OCI-LY1 (cell line): ENCODE measurements around the gene PIAS2.

ENCODE experiments used
- H2AFZ ChIP-seq: fragments of 200-600 bp; sonication (generic), shearing (Covaris generic); 2 replicates; pipeline ENCODE4 v1.6.0; 2014; ENCODE audit warnings: antibody characterized with exemption, mild to moderate bottlenecking, low read length
- H3F3A ChIP-seq: fragments of 200-600 bp; sonication (generic), shearing (Covaris generic); 2 replicates; pipeline ENCODE4 v1.6.0; 2014; ENCODE audit warnings: mild to moderate bottlenecking, antibody characterized with exemption, low read length, moderate library complexity; ENCODE audit not compliant: insufficient read depth
- H3K27ac ChIP-seq: fragments of 200-600 bp; sonication (generic); 2 replicates; pipeline ENCODE4 v1.5.1; 2014; ENCODE audit warnings: low read length, mixed run types, mild to moderate bottlenecking, low read depth; ENCODE audit not compliant: poor library complexity, severe bottlenecking
- H3K27me3 ChIP-seq: fragments of 200-600 bp; sonication (generic); 2 replicates; pipeline ENCODE4 v1.6.0; 2014; ENCODE audit warnings: antibody characterized with exemption, mild to moderate bottlenecking, low read length, moderate library complexity; ENCODE audit not compliant: insufficient read depth
- H3K36me3 ChIP-seq: fragments of 200-600 bp; sonication (generic); 2 replicates; pipeline ENCODE4 v1.6.1; 2014; ENCODE audit warnings: mild to moderate bottlenecking, antibody characterized with exemption, low read length, moderate library complexity, mixed read lengths; ENCODE audit not compliant: insufficient read depth
- H3K4me1 ChIP-seq: fragments of 200-600 bp; sonication (generic); 2 replicates; pipeline ENCODE4 v1.5.1; 2014; ENCODE audit warnings: mild to moderate bottlenecking, low read length, moderate library complexity; ENCODE audit not compliant: insufficient read depth, severe bottlenecking
- H3K4me2 ChIP-seq: fragments of 200-600 bp; sonication (generic), shearing (Covaris generic); 2 replicates; pipeline ENCODE4 v1.6.1; 2014; ENCODE audit warnings: low read length
- H3K4me3 ChIP-seq: fragments of 200-600 bp; sonication (generic); 2 replicates; pipeline ENCODE4 v1.5.1; 2014; ENCODE audit warnings: low read length, low read depth, mild to moderate bottlenecking, mixed read lengths; ENCODE audit not compliant: poor library complexity, severe bottlenecking
- H3K79me2 ChIP-seq: fragments of 200-600 bp; shearing (Covaris generic); 2 replicates; pipeline ENCODE4 v1.6.1; 2016; ENCODE audit warnings: mixed run types, low read length, mixed read lengths; ENCODE audit not compliant: insufficient read depth
- H3K9ac ChIP-seq: fragments of 200-600 bp; sonication (generic), shearing (Covaris generic); 2 replicates; pipeline ENCODE4 v1.6.1; 2014; ENCODE audit warnings: mild to moderate bottlenecking, low read length, mixed read lengths
- H3K9me2 ChIP-seq: fragments of 200-600 bp; sonication (generic), shearing (Covaris generic); 2 replicates; pipeline ENCODE4 v1.6.1; 2014; ENCODE audit warnings: low read depth, mild to moderate bottlenecking, low read length, mixed read lengths
- H3K9me3 ChIP-seq: fragments of 200-600 bp; shearing (Covaris generic); 2 replicates; pipeline ENCODE4 v1.6.1; 2014; ENCODE audit warnings: low read length, mixed read lengths
- H4K20me1 ChIP-seq: fragments of 200-600 bp; sonication (generic), shearing (Covaris generic); 2 replicates; pipeline ENCODE4 v1.6.0; 2016; ENCODE audit warnings: mild to moderate bottlenecking, low read length; ENCODE audit not compliant: insufficient read depth
- EZH2 ChIP-seq: fragments of 200-600 bp; sonication (generic), shearing (Covaris generic); IDR thresholded peaks from 2 replicates; pipeline ENCODE4 v1.8.0; 2017; ENCODE audit warnings: borderline replicate concordance, mixed run types, mild to moderate bottlenecking, antibody characterized with exemption, low read length, moderate library complexity, mixed read lengths
- TF ChIP-seq, protein P1 (sequence below): fragments of 200-600 bp; sonication (generic), shearing (Covaris generic); IDR thresholded peaks from 2 replicates; pipeline ENCODE4 v1.5.1; 2017; ENCODE audit warnings: mild to moderate bottlenecking, antibody characterized with exemption, low read length, moderate library complexity, mixed read lengths

PIAS2 gene

DNA sequence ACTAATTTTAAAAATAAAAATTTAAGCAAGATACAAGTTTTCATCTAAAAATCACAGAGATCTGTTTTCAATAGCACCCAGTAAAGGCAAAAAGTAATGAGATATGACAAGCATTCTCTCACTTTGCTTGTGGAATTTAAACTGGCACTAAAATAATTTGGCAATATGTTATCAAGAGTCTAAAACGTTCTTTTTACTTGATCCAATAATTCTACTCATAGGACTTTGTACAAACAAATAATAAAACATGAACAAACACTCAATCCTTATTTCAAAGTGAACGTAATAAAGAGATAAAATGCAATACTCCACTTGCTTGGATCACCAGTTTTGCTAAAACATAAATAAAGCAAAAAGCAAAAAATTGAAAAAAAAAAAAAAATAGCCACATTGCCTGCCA, 30.4 kb downstream of the PIAS2 start:
- H3K9me3 ChIP-seq, result peaks cover 21% of the 10 kb centered on the region
- peaks cover 44% of the 10 kb centered on the region for H3K36me3 ChIP-seq
- no peaks in the 10 kb centered on the region for H3K4me1 ChIP-seq
- H3K4me2 ChIP-seq, result no peak overlapping the region
- H3K9ac ChIP-seq, result no peak overlapping the region
- no peaks in the 10 kb centered on the region for H4K20me1 ChIP-seq
- TF ChIP-seq EZH2, result no peak
- TF ChIP-seq, protein P1, sequence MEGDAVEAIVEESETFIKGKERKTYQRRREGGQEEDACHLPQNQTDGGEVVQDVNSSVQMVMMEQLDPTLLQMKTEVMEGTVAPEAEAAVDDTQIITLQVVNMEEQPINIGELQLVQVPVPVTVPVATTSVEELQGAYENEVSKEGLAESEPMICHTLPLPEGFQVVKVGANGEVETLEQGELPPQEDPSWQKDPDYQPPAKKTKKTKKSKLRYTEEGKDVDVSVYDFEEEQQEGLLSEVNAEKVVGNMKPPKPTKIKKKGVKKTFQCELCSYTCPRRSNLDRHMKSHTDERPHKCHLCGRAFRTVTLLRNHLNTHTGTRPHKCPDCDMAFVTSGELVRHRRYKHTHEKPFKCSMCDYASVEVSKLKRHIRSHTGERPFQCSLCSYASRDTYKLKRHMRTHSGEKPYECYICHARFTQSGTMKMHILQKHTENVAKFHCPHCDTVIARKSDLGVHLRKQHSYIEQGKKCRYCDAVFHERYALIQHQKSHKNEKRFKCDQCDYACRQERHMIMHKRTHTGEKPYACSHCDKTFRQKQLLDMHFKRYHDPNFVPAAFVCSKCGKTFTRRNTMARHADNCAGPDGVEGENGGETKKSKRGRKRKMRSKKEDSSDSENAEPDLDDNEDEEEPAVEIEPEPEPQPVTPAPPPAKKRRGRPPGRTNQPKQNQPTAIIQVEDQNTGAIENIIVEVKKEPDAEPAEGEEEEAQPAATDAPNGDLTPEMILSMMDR, result no peak
- no peaks in the 10 kb centered on the region for H3F3A ChIP-seq
- no peak overlapping the region for H3K4me3 ChIP-seq
- H2AFZ ChIP-seq, result no peak overlapping the region
- H3K79me2 ChIP-seq, result peaks cover 83% of the 10 kb centered on the region
- H3K27ac ChIP-seq, result no peak overlapping the region
- H3K27me3 ChIP-seq, result no peaks in the 10 kb centered on the region
- H3K9me2 ChIP-seq, result no peaks in the 10 kb centered on the region

DNA sequence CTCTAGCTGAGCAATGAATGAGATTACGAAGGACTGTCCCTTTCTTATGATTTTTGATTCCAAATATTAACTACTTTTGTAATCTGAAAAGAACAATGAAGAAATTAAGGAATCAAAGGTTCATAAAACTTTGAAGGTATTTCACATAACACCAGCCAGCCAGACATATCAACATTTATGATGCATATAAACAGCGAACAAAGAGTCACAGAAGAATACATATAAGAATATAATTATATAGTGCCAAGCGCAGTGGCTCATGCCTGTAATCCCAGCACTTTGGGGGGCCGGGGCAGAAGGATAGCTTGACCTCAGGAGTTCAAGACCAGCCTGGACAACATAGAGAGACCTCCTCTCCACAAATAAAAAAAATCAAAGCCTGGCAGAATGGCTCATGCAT, 34.1 kb downstream of the PIAS2 start:
- peaks cover 74% of the 10 kb centered on the region for H3K79me2 ChIP-seq
- H3K4me2 ChIP-seq, result no peak overlapping the region
- no peaks in the 10 kb centered on the region for H3K4me1 ChIP-seq
- no peak overlapping the region for H2AFZ ChIP-seq
- no peak overlapping the region for H3K9ac ChIP-seq
- H3K4me3 ChIP-seq, result no peak overlapping the region
- H3K36me3 ChIP-seq, result peaks cover 41% of the 10 kb centered on the region
- no peaks in the 10 kb centered on the region for H3K9me2 ChIP-seq
- no peaks in the 10 kb centered on the region for H4K20me1 ChIP-seq
- TF ChIP-seq, protein P1, result no peak
- no peak for TF ChIP-seq EZH2
- H3F3A ChIP-seq, result no peaks in the 10 kb centered on the region
- no peak overlapping the region for H3K27ac ChIP-seq
- H3K9me3 ChIP-seq, result peaks cover 12% of the 10 kb centered on the region
- H3K27me3 ChIP-seq, result no peaks in the 10 kb centered on the region

DNA sequence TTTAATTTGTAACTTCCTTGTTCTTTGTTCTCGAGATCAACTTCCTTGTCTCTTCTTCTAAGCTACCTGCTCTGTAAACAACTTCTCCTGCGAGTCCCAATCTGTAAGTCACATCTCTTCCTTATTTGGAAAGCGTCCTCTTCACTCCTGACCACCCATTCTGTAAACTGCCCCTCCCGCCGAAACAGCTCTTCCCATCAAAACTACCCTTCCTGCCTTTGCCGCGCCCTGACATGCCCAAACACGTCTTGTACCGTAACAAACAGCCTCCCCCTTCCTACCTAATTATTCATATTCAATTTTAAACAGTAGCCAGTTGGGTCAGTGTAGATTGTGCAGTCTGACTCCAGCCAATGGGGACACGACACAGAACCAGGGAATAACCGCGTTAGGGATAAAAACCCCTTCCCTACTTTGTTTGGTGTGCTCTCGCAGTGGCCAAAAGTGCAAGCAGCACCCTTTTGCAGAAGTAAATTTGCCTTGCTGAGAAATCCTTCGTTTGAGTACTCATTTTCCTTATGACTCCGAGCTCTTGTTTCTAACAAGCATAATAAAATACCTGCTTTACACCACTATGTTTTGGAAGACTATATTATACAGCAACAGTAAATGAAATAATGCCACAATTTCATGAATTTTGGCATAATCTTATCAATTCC, 39.8 kb downstream of the PIAS2 start:
- Histone ChIP-seq H4K20me1 (no peaks in the 10 kb centered on the region), H3K27ac (no peak overlapping the region), H3K36me3 (peaks cover 69% of the 10 kb centered on the region), H3K9me3 (peaks cover 16% of the 10 kb centered on the region), H3F3A (no peaks in the 10 kb centered on the region), H3K79me2 (peaks cover 32% of the 10 kb centered on the region), H3K27me3 (no peaks in the 10 kb centered on the region), H2AFZ (no peak overlapping the region), H3K4me1 (no peaks in the 10 kb centered on the region), H3K4me3 (no peak overlapping the region), H3K4me2 (no peak overlapping the region), H3K9me2 (no peaks in the 10 kb centered on the region), H3K9ac (no peak overlapping the region)
- TF ChIP-seq, protein P1, result no peak
- no peak for TF ChIP-seq EZH2
